Stimulated activated CD8-positive, alpha-beta memory T cell treated with anti-CD3 and anti-CD28 coated beads, Interleukin-15, amount 100 ng/mL, for 1 hour (primary cell): ENCODE data around the gene NOVA1.

ENCODE experiments used
- DNase-seq: peaks from one replicate; pipeline ENCODE4 v3.0.0-alpha.2; 2020; ENCODE audit warnings: low read depth

Gene NOVA1

DNA sequence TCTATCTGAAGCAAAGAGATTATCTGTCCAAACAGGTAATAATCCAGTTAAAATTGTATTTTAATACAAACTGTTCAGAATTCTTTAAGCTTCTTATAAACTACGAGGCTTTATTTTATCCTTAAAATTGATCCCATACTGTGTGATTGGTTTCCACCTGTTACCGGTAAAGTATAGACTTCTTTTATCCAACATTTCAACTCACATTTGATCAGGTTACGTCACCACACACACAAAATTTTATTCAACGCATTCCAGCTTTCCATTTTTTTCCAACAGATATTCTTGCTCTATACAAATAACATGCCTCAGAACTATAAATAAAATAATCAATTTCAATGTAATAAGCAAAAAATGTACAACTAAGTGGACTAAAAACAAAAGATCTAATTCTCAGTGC, 4.5 kb downstream of the NOVA1 start:
- no peak for DNase-seq

GRCh38 chr14:26589925-26590324, 7.9 kb downstream of the NOVA1 start:
- no peak for DNase-seq

DNA sequence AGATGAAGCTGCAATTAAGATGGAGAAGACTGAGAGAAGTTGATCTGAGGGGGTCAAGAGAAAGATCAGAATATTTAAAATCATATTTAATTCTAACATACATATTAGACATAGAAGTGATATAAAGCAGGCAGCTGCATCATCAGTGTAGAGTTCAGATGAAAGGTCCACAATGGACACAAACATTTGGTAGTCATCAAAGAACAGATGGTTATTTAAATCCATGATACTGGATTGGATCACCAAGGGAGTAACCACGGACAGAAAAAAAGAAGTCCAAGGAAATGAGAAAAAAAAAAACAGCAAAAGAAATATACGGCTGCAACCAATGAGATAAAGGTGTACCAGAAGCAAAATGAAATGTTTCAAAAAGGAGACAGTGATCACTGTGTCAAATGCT, 20.1 kb downstream of the NOVA1 start:
- no peak for DNase-seq

DNA sequence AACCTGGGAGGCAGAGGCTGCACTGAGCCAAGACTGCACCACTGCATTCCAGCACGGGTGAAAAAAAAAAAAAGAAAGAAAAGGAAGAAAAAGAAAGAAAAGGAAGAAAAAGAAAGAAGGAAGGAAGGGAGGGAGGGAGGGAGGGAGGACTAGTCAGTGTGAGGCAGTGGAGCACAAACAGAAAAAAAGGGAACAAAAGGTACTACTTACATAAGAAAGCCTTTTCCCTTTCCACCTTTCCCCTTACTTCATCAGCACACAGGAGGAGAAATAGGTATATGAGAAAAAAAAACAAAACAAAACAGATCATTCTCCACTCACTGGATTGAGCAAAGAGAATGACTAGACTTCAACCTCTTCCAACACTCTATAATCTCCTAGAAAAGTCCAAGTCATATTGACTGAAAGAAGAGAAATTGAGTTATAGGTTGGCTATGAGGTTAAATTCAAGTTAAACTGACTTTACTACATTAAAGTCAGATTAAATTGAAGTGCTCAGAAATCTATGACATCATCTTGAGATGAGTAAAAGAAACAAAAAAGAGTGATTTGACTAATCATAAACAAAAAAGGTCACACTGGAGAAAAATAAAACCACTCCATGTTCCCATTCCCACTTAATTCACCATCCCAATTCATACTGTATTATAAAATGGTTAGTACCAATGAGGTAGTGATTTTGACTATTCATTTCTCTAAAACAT, 43.6 kb downstream of the NOVA1 start:
- DNase-seq: no peak

DNA sequence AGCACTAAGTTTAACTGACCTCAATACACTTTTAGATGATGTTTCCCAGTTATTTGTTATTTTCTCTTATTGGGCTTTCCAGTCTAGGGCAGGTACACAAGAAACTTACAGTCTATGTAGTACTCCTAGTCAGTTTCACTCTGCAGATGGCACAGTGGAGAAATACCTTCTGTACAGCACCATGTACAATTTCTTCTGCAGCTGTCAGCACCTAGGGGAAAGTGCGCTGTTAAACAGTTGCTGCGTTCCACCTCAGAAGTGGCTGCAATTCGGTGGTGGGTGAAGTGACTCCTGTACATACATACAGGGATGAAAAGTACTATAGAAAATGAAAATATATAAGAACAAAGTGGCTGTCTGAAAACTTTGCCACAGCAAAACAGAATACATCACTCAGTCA, 48.3 kb downstream of the NOVA1 start:
- no peak for DNase-seq

- no peak for DNase-seq
Measured at GRCh38 chr14:26548406-26548805, 49.4 kb downstream of the NOVA1 start.

GRCh38 chr14:26538176-26538575, 59.7 kb downstream of the NOVA1 start:
- DNase-seq: no peak

GRCh38 chr14:26531894-26532293, 65.9 kb downstream of the NOVA1 start:
- no peak for DNase-seq

DNA sequence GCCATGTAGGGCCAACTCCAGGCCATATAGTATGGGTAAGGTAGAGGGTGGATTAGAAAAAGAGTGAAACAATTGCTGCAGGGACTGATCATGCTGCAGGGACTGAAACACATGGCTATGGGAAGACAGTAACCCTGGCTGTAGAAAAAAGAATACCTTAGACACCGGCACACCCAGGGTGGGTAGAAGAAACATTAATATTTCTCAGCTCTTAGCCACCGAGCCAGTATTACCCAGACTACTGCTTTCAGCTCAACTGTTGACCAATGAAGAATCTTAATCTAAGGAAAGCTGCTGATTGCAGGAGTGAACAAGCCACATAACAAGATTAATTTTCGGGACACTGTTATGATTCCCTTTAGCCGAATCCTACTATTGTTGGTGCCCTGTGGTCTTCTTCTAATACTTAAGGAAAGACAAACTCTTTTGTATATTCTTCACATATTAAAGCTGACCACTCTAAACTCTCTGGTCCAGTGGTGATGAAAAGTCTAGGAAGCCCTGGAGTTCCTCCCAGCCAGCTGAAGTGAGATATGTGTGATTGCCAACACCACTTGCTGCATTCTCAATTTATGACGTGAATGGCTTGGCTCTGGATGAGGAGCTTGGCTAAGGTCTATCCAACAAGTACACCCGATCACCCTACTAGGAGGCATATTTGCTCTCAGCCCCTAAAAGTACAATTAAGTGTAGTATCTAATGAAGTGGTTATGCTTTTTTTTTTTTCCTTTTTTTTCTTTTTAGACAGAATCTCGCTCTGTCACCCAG, 69.2 kb downstream of the NOVA1 start:
- no peak for DNase-seq

- DNase-seq: no peak
Measured at GRCh38 chr14:26527095-26527494, 70.7 kb downstream of the NOVA1 start.

DNA sequence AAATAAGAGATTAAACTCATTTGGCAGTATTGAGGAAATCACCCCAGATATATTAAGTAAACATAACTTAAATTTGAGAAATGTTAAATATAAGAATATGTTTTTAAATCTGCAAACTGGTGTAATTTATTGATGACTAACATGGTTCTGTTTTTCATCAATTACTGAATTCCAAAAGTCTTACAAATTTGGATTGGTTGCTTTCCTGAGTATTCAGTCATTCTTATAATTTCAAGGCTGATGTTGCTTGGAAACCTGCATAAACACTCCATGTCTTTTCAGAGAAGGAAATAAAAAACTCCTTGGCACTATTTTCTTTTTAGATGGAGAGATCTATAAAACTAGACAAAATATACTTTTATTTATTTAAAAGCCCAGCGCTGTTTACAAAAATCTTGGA, 71.7 kb downstream of the NOVA1 start:
- DNase-seq: no peak

- no peak for DNase-seq
Measured at GRCh38 chr14:26525085-26525484, 72.7 kb downstream of the NOVA1 start.

GRCh38 chr14:26522967-26523366, 74.9 kb downstream of the NOVA1 start:
- DNase-seq: no peak

DNA sequence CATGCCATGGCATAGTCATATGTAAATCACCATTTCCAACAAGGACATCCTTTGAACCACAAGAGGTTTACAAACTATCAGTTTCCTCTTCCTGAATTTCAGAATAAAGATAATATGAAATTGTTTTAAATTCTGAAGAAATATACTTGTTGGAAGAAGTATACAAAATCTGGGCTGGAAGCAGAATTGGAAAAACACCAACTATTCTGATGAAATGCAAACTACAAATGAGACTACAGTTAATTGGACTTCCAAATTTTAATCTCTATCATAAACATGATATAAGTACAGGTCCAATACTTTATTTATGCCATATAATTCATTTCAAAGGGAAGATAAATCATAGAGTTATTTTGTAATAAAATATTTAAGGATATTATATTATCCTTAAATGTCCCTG, 80.1 kb downstream of the NOVA1 start:
- DNase-seq: no peak

GRCh38 chr14:26500028-26500427, 97.8 kb downstream of the NOVA1 start:
- no peak for DNase-seq

DNA sequence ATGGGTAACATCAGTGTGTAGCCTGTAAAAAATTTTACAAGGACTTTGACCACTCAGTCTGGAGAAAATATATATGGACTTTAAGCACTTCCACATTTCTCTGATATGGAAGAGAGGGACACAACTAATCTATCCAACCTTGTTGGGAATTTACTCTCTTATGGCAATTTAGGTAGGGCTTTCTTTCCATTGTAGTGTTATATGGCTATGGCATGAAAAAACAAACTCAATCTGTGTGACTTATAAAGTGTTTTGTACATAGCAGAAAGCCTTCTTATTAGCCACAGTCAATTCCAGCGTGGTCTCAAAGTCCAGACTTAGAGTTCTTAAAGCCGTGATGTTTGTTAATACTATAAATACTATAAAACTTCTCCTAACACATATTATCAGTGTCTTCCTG, 98.3 kb downstream of the NOVA1 start:
- DNase-seq: no peak

GRCh38 chr14:26486922-26487321, 110.9 kb downstream of the NOVA1 start:
- DNase-seq: no peak

DNA sequence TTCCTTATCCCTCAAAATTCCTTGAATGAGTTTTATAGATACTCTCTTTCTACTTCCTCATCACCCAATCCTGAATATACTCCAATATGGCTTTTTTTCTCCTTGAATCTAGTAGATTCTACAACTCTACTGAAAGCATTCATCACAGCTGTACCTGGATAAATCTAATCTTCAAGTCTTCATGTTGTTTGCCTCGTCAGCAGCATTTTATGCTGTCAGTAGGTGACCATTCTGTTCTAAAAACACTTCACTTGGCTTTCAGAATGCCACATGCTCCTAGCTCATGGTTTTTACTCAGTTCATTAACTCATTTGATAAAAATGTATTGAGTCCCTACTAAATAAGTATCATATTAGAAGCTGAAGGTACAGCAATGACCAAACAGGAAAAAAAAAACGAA, 113.3 kb downstream of the NOVA1 start:
- no peak for DNase-seq

GRCh38 chr14:26478967-26479366, 118.9 kb downstream of the NOVA1 start:
- no peak for DNase-seq

DNA sequence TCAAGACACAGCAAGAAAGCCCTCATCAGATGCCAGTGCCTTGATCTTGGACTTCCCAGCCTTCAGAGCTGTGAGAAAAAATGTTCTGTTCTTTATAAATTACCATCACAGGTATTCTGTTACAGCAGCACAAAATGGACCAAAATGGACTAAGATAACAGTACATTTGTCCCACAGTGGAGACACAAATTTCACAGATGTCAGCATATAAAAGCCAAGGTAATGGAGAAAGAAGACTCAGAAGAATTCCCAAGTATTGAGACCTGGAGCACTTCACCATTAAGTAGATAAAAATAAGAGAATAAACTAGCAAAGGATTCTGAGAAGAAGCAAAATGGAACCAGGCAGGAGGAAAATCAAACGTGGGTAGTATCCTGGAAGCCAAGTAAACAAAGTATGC, 131.0 kb downstream of the NOVA1 start:
- no peak for DNase-seq

- no peak for DNase-seq
Measured at GRCh38 chr14:26463136-26463535, 134.7 kb downstream of the NOVA1 start.

DNA sequence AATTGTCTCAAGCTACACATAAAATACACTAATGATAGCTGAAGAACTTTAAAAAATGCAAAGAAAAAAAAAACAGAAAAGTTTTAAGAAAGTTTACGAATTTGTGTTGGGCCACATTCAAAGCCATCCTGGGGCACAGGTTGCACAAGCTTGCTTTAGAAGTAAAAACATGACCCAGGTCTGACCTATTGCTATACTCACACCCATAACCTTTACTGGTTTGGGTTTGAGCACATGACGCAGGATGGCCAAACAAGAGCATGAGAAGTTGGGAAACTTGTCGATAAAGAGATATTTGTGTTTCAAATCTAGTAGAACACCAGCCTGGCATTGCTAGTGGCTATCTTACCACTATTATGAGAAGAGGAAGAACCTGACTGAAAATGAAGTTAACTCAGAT, 143.7 kb downstream of the NOVA1 start:
- DNase-seq: no peak

DNA sequence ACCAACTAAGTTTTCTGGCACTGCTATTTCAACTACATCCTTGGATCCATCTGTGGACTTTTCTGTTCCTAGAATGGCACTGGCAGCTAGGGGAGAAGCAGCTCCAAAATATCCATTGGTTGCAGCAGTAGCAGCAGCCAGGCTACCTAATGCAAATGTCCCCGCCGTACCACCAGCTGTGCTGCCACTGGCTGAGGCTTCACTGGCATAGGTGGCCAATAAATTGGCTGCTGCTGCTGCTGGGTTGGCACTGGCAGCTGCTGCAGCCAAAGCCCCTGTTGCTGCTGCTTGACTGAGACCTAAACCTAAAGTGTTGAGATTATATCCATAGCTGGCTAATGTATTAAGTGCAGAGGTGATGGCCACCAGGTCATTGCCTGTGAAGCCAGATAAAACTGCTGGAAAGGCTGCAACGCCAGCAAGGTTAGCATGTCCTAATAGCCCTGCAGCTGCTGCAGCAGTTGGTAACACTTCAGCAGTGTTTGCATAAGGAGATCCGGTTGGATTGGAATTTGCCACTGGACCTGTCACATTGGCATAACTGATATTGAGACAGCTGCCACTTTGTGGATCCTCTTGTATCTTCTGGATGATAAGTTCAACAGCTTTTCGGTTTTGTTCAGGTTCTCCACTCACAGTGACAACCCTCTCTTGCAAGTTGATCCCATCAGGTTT, 149.5 kb downstream of the NOVA1 start:
- no peak for DNase-seq
